CD4-positive, CD25-positive, alpha-beta regulatory T cell (primary cell): ENCODE results near the gene ULBP1. TPM values are rescaled to one million over a fixed set of nuclear protein-coding genes. Genes with fewer than 3 reads are reported as not detected.
"Not testable (repeated sequence)": the region's sequence is repeated elsewhere in the genome, so short reads cannot be mapped to it uniquely, and the experiment has no call there.

Source experiments
- ATAC-seq, 2 donors: fragments of 150-1000 bp; cut with Tn5 transposase; one replicate each; pipeline ENCODE4 v1.10.0; 2021; ENCODE audit warnings: low read depth in 2 of 2, moderate number of reproducible peaks in 2 of 2, moderate library complexity in 1 of 2
- DNase-seq, 3 donors: peaks; one replicate each; pipeline versions ENCODE4 v3.0.0 to v3.0.0-alpha.2; 2012 to 2022; ENCODE audit warnings: mixed read lengths in 1 of 3
- H3K27ac ChIP-seq: one replicate; pipeline ENCODE4 v1.7.0; 2013; ENCODE audit warnings: mild to moderate bottlenecking, low read length; ENCODE audit not compliant: insufficient read depth, poor library complexity, severe bottlenecking
- H3K27me3 ChIP-seq: one replicate; pipeline ENCODE4 v1.7.0; 2013; ENCODE audit warnings: low read length; ENCODE audit not compliant: control insufficient read depth, insufficient read depth
- H3K36me3 ChIP-seq: one replicate; pipeline ENCODE4 v1.7.0; 2013; ENCODE audit warnings: mild to moderate bottlenecking, low read length, moderate library complexity; ENCODE audit not compliant: control insufficient read depth, insufficient read depth
- H3K4me1 ChIP-seq: 2 replicates; pipeline ENCODE4 v1.7.0; 2013; ENCODE audit warnings: mild to moderate bottlenecking, low read length; ENCODE audit not compliant: insufficient read depth, control insufficient read depth, poor library complexity, severe bottlenecking
- H3K4me3 ChIP-seq: one replicate; pipeline ENCODE4 v1.7.0; 2013; ENCODE audit warnings: low read depth, mild to moderate bottlenecking, low read length, moderate library complexity
- H3K9me3 ChIP-seq, 2 experiments: 1 replicate in 1 of 2; 2 replicates in 1 of 2; pipeline ENCODE4 v1.7.0; 2013; ENCODE audit warnings: low read length in 2 of 2, mild to moderate bottlenecking in 1 of 2, moderate library complexity in 1 of 2; ENCODE audit not compliant: control insufficient read depth in 2 of 2
- H3K27ac Mint-ChIP-seq, 3 donors: one replicate each; pipeline ENCODE4 v1.8.0; 2020 to 2022; ENCODE audit warnings: mild to moderate bottlenecking in 3 of 3, mixed read lengths in 3 of 3, moderate library complexity in 2 of 3
- H3K27me3 Mint-ChIP-seq: one replicate; pipeline ENCODE4 v1.8.0; 2022; ENCODE audit warnings: mild to moderate bottlenecking, mixed read lengths
- H3K36me3 Mint-ChIP-seq: one replicate; pipeline ENCODE4 v1.8.0; 2020; ENCODE audit warnings: mixed read lengths
- H3K4me1 Mint-ChIP-seq, 4 donors: one replicate each; pipeline ENCODE4 v1.8.0; 2020 to 2022; ENCODE audit warnings: mixed read lengths in 4 of 4, mild to moderate bottlenecking in 1 of 4
- H3K4me3 Mint-ChIP-seq, 4 donors: one replicate each; pipeline ENCODE4 v1.8.0; 2020 to 2022; ENCODE audit warnings: mild to moderate bottlenecking in 4 of 4, mixed read lengths in 4 of 4, moderate library complexity in 3 of 4
- H3K9me3 Mint-ChIP-seq, 7 donors: one replicate each; pipeline ENCODE4 v1.8.0; 2020 to 2022; ENCODE audit warnings: mixed read lengths in 7 of 7, mild to moderate bottlenecking in 3 of 7, moderate library complexity in 2 of 7
- polyA plus RNA-seq, 4 donors: library from polyadenylated mRNA; unstranded; fragments of 300-500 nt; fragmentation: Illumina TruSeq; gene quantifications; one replicate each; pipeline ENCODE4 v1.2.3, GENCODE V29; 2021
- total RNA-seq: library from RNA; stranded (reverse); gene quantifications from one replicate; pipeline ENCODE4 v1.2.3, GENCODE V29; 2022

Gene ULBP1
- total RNA-seq (0.64 TPM), polyA plus RNA-seq (not detected)

- Mint-ChIP-seq H3K27me3 (peaks cover 83% of the 10 kb centered on the region), H3K9me3 (peaks cover 0 to 5% (median 0%) of the 10 kb centered on the region in 7 donors), H3K4me3 (peak within 1 kb of the TSS; percentile 89 to 96 (median 92)), H3K4me1 (peaks cover 5 to 32% (median 12%) of the 10 kb centered on the region in 4 donors), H3K27ac (peak within 1 kb of the TSS in 2 of 3 donors; percentile 79 to 95), H3K36me3 (no peaks in the 10 kb centered on the region)
- Histone ChIP-seq H3K4me1 (peaks cover 29% of the 10 kb centered on the region), H3K9me3 (no peaks in the 10 kb centered on the region), H3K4me3 (peak within 1 kb of the TSS; percentile 62), H3K36me3 (no peaks in the 10 kb centered on the region), H3K27ac (no peak within 1 kb of the TSS), H3K27me3 (peaks cover 13% of the 10 kb centered on the region)
- ATAC-seq = peak; percentile 56 to 62
- peak; percentile 62 to 72 (median 67) for DNase-seq
These were observed at the start of gene ULBP1 for GRCh38 chr6:149963462-149964307. ULBP1 (plus strand) TSS chr6:149963943; CDS start chr6:149964050, 107 bp downstream.

DNA sequence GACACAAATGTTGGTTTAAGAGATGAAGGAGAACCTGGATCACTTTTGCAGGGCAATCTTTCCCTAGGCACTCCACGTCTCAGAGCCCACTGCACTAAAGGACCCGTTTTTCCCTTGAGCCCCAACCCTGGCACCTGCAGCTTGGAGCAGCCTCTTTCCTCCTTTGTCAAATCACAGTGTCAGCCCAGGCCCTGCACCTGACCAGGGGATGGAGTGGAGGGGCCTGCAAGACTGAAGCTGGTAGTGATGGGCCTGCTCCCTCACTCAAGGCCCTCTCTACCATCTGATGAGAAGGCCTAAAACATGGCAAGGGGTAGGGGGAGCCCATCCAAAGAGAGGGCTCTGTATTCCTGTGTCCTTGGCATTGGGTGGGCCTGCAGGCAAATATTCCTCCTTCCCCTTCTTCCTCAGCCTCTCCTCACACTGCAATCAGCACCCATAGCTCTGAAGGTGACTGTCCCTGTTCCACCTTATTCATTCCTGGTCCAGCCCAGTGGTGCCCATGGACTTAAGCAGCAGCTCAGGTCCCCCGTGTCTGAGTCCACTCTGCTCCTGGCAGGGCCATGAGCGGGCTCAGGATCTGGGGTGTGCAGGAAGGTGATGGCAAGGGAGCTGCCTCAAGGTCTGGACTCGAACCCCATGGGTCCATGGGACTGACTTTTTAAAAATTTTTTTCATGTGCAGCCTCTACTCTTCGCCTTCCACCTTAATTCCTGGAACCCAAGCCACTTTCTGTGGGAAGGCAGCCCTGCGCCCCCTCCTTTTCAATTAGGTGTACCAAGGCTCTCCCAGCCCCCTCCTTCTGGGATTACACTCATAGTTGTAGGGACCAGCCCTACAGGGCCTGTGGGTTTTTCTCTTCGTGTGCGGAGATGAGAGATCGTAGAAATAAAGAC lies 47.5 kb upstream of the ULBP1 start:
- no peak overlapping the region for H3K27ac ChIP-seq
- H3K36me3 ChIP-seq = no peaks in the 10 kb centered on the region
- H3K27me3 ChIP-seq = peaks cover 10% of the 10 kb centered on the region
- no peaks in the 10 kb centered on the region for H3K4me1 ChIP-seq
- no peak overlapping the region for H3K27ac Mint-ChIP-seq
- H3K4me3 Mint-ChIP-seq = no peak overlapping the region
- no peak overlapping the region for H3K4me3 ChIP-seq
- H3K9me3 Mint-ChIP-seq = peaks cover 0 to 2% (median 0%) of the 10 kb centered on the region in 7 donors
- H3K36me3 Mint-ChIP-seq = no peaks in the 10 kb centered on the region
- peaks cover 42% of the 10 kb centered on the region for H3K27me3 Mint-ChIP-seq
- DNase-seq (no peak), ATAC-seq (no peak)
- no peaks in the 10 kb centered on the region for H3K4me1 Mint-ChIP-seq
- H3K9me3 ChIP-seq = no peaks in the 10 kb centered on the region

- no peaks in the 10 kb centered on the region for H3K36me3 Mint-ChIP-seq
- peaks cover 0 to 3% (median 0%) of the 10 kb centered on the region in 7 donors for H3K9me3 Mint-ChIP-seq
- no peaks in the 10 kb centered on the region for H3K36me3 ChIP-seq
- no peak for DNase-seq
- peaks cover 3% of the 10 kb centered on the region for H3K4me1 ChIP-seq
- H3K4me1 Mint-ChIP-seq = peaks cover 0 to 9% (median 0%) of the 10 kb centered on the region in 4 donors
- no peak overlapping the region for H3K27ac Mint-ChIP-seq
- peaks cover 13% of the 10 kb centered on the region for H3K27me3 ChIP-seq
- H3K27ac ChIP-seq = no peak overlapping the region
- no peak for ATAC-seq
- H3K9me3 ChIP-seq = no peaks in the 10 kb centered on the region
- no peak overlapping the region for H3K4me3 ChIP-seq
- H3K27me3 Mint-ChIP-seq = peaks cover 44% of the 10 kb centered on the region
- H3K4me3 Mint-ChIP-seq = no peak overlapping the region
These were observed 46.1 kb upstream of the ULBP1 start for GRCh38 chr6:149917679-149918078.

GRCh38 chr6:149918151-149918905 lies 45.4 kb upstream of the ULBP1 start:
- Mint-ChIP-seq H3K27ac (no peak overlapping the region), H3K36me3 (no peaks in the 10 kb centered on the region), H3K9me3 (peaks cover 0 to 3% (median 0%) of the 10 kb centered on the region in 7 donors), H3K4me1 (peaks cover 0 to 15% (median 6%) of the 10 kb centered on the region in 4 donors), H3K4me3 (no peak overlapping the region), H3K27me3 (peaks cover 45% of the 10 kb centered on the region)
- H3K4me1 ChIP-seq = peaks cover 10% of the 10 kb centered on the region
- H3K4me3 ChIP-seq = no peak overlapping the region
- peaks cover 9% of the 10 kb centered on the region for H3K27me3 ChIP-seq
- no peak overlapping the region for H3K27ac ChIP-seq
- H3K9me3 ChIP-seq = no peaks in the 10 kb centered on the region
- ATAC-seq = no peak
- no peaks in the 10 kb centered on the region for H3K36me3 ChIP-seq
- no peak for DNase-seq

DNA sequence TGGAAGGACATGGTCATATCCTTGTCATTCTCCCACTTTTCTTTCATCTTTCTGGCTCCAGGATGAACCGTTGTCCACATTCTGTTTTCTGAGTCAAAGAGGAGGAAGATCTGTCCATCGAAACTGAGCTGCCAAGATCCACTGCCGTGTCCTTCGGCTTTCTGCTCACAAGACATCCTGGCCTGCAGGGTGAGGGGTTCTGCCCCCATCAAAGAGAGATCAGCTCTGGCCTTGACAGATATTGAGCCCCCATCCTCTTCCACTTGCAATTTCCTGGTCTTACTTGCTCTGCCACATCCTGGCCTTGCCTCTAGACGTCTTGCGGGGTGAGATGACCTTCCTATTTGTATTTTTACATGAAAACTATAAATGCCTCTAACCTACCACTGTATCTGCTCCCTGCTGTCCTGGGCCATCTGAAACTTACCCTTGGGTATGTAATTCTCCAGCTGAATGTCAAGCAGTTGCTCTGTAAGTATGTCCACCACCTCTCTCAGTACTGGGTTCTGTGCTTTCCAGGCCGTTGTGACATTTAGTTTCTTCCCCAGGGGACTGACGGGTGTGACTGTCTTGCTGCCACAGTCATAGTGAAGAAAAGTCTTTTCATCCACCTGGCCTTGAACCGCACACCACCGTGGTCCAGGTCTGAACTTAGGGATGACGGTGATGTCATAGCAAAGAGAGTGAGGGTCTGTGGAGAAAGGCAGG lies 44.5 kb upstream of the ULBP1 start:
- peaks cover 49% of the 10 kb centered on the region for H3K27me3 Mint-ChIP-seq

DNA sequence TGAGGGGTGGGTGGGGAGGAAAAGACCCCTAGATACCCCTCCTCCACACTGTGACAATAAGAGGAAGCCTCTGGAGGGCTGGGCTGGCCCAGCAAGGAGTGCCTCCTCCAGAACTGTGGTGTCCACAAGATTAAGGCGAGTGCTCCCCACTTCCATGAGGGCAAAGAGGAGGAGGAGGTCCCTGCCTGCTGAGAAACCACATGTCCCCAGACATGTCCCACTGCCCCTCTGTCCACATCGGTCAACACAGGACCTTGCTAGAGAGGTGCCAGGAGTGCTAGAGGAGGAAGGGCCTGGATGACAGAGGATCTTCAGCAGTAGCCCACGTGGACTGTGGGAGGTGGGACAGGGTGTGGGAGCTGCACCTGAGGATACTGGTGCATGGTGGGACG lies 43.9 kb upstream of the ULBP1 start:
- no peak for DNase-seq
- H3K27me3 ChIP-seq = peaks cover 18% of the 10 kb centered on the region
- H3K9me3 Mint-ChIP-seq = peaks cover 0 to 3% (median 0%) of the 10 kb centered on the region in 7 donors

More for the DNA sequence above, 44.5 kb upstream of the ULBP1 start:
- H3K27me3 ChIP-seq = peaks cover 13% of the 10 kb centered on the region
- not testable (repeated sequence) for DNase-seq, H3K36me3 Mint-ChIP-seq, H3K36me3 ChIP-seq, H3K9me3 ChIP-seq, ATAC-seq, H3K27ac Mint-ChIP-seq, H3K27ac ChIP-seq, H3K9me3 Mint-ChIP-seq, H3K4me3 ChIP-seq, H3K4me3 Mint-ChIP-seq
- peaks cover 13% of the 10 kb centered on the region for H3K4me1 ChIP-seq
- H3K4me1 Mint-ChIP-seq = peaks cover 0 to 23% (median 7%) of the 10 kb centered on the region in 4 donors

More for the DNA sequence above, 43.9 kb upstream of the ULBP1 start:
- H3K27ac Mint-ChIP-seq = no peak overlapping the region
- Histone ChIP-seq H3K4me1 (peaks cover 13% of the 10 kb centered on the region), H3K27ac (no peak overlapping the region), H3K9me3 (no peaks in the 10 kb centered on the region), H3K36me3 (no peaks in the 10 kb centered on the region), H3K4me3 (no peak overlapping the region)
- H3K4me3 Mint-ChIP-seq = no peak overlapping the region
- no peak for ATAC-seq
- no peaks in the 10 kb centered on the region for H3K36me3 Mint-ChIP-seq
- H3K4me1 Mint-ChIP-seq = peaks cover 0 to 23% (median 7%) of the 10 kb centered on the region in 4 donors
- H3K27me3 Mint-ChIP-seq = peaks cover 51% of the 10 kb centered on the region
